Measurements from ENCODE around the gene STIP1. TPM values are rescaled to one million over a fixed set of nuclear protein-coding genes. Genes with fewer than 3 reads are reported as not detected.

Gene STIP1
- total and polyA plus RNA-seq, 9 of the 15 experiments (the other 6 are each of a cell fraction or from before 2014, with no cell fraction given), result 58.1 to 465 (median 346) TPM

DNA sequence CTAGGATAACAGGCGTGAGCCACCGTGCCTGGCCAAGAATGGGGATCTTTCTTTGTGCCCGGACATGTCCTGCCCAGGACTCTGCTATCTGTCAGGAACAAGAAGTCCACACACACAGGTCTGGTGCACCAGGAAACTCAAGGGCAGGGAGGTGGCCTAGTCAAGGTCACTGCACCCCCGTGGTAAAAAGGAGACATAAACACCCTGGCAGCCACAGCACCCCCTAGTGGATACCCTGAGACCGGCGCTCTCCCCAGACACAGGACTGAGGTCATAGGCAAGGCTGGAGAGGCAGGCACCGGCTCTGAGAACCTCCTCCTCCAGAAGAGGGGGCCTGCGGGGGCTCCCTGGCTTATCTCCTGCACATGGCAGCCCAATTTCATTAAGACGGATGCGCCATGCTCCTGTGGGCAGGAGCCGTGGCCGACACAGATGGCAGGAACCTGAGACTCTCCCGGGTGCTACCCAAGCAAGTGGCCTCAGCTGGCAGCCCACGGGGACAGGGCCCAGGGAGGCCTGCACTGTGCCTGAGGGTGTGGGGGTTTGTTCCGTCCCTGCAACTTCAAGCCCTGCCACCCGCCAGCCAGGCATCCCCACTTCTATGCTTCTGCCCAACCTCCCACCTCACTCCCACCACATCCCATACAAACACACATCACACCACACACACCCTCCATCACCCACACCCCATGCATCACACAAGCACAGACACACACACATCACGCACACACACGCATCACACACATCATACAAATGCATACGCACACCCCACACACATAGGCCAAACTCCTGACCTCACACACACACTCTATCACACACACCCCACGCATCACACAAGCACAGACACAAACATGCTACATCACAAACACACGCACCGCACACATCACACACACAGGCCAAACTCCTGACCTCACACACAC is 39.7 kb upstream of the STIP1 start (continued):
- TF ChIP-seq SMARCC2 (IDR thresholded peaks at IDR 0.05; ENCODE audit: low read depth) (no peak), ZC3H4 (CRISPR knock-in tag; IDR thresholded peaks at IDR 0.05; ENCODE audit: borderline replicate concordance) (no peak), SREBF2 (CRISPR knock-in tag; IDR thresholded peaks at IDR 0.05) (no peak), FOXK2 (conservative IDR thresholded peaks at IDR 0.05 in 1 of 2, IDR thresholded peaks at IDR 0.05 in 1 of 2; ENCODE audit: low read depth in 2 of 2) (peak; percentile 63 to 81; a peak in 3 of 4 replicates), CREBBP (IDR thresholded peaks at IDR 0.05; ENCODE audit: low read depth, low read length) (no peak), CREB1 (IDR thresholded peaks at IDR 0.05) (0 out of 2 replicates have a peak, but pooled peaks have one; percentile 17), CREB1 (CRISPR knock-in tag; IDR thresholded peaks at IDR 0.05) (0 out of 2 replicates have a peak, but pooled peaks have one; percentile 38), MTA1 (IDR thresholded peaks at IDR 0.05; ENCODE audit: borderline replicate concordance) (0 out of 2 replicates have a peak, but pooled peaks have one; percentile 31), SMARCA4 (IDR thresholded peaks at IDR 0.05) (no peak), SNRNP70 (optimal IDR thresholded peaks at IDR 0.05; ENCODE audit: low read depth, low read length) (no peak), HMGN3 (IDR thresholded peaks at IDR 0.05; ENCODE audit: borderline replicate concordance, extremely low read depth, insufficient read length, low read depth, low read length) (no peak), LARP7 (IDR thresholded peaks at IDR 0.05) (peak; percentile 77; the same call in 1 of the 2 replicates)
- TF ChIP-seq, protein P1, sequence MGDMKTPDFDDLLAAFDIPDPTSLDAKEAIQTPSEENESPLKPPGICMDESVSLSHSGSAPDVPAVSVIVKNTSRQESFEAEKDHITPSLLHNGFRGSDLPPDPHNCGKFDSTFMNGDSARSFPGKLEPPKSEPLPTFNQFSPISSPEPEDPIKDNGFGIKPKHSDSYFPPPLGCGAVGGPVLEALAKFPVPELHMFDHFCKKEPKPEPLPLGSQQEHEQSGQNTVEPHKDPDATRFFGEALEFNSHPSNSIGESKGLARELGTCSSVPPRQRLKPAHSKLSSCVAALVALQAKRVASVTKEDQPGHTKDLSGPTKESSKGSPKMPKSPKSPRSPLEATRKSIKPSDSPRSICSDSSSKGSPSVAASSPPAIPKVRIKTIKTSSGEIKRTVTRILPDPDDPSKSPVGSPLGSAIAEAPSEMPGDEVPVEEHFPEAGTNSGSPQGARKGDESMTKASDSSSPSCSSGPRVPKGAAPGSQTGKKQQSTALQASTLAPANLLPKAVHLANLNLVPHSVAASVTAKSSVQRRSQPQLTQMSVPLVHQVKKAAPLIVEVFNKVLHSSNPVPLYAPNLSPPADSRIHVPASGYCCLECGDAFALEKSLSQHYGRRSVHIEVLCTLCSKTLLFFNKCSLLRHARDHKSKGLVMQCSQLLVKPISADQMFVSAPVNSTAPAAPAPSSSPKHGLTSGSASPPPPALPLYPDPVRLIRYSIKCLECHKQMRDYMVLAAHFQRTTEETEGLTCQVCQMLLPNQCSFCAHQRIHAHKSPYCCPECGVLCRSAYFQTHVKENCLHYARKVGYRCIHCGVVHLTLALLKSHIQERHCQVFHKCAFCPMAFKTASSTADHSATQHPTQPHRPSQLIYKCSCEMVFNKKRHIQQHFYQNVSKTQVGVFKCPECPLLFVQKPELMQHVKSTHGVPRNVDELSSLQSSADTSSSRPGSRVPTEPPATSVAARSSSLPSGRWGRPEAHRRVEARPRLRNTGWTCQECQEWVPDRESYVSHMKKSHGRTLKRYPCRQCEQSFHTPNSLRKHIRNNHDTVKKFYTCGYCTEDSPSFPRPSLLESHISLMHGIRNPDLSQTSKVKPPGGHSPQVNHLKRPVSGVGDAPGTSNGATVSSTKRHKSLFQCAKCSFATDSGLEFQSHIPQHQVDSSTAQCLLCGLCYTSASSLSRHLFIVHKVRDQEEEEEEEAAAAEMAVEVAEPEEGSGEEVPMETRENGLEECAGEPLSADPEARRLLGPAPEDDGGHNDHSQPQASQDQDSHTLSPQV (IDR thresholded peaks at IDR 0.05), result 0 out of 2 replicates have a peak, but pooled peaks have one; percentile 61
- TF ChIP-seq, protein P2, sequence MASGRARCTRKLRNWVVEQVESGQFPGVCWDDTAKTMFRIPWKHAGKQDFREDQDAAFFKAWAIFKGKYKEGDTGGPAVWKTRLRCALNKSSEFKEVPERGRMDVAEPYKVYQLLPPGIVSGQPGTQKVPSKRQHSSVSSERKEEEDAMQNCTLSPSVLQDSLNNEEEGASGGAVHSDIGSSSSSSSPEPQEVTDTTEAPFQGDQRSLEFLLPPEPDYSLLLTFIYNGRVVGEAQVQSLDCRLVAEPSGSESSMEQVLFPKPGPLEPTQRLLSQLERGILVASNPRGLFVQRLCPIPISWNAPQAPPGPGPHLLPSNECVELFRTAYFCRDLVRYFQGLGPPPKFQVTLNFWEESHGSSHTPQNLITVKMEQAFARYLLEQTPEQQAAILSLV (tag; IDR thresholded peaks at IDR 0.05), result no peak
- TF ChIP-seq, protein P3, sequence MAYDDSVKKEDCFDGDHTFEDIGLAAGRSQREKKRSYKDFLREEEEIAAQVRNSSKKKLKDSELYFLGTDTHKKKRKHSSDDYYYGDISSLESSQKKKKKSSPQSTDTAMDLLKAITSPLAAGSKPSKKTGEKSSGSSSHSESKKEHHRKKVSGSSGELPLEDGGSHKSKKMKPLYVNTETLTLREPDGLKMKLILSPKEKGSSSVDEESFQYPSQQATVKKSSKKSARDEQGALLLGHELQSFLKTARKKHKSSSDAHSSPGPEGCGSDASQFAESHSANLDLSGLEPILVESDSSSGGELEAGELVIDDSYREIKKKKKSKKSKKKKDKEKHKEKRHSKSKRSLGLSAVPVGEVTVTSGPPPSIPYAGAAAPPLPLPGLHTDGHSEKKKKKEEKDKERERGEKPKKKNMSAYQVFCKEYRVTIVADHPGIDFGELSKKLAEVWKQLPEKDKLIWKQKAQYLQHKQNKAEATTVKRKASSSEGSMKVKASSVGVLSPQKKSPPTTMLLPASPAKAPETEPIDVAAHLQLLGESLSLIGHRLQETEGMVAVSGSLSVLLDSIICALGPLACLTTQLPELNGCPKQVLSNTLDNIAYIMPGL (CRISPR knock-in tag; IDR thresholded peaks at IDR 0.05), result no peak
- TF ChIP-seq, protein P4, sequence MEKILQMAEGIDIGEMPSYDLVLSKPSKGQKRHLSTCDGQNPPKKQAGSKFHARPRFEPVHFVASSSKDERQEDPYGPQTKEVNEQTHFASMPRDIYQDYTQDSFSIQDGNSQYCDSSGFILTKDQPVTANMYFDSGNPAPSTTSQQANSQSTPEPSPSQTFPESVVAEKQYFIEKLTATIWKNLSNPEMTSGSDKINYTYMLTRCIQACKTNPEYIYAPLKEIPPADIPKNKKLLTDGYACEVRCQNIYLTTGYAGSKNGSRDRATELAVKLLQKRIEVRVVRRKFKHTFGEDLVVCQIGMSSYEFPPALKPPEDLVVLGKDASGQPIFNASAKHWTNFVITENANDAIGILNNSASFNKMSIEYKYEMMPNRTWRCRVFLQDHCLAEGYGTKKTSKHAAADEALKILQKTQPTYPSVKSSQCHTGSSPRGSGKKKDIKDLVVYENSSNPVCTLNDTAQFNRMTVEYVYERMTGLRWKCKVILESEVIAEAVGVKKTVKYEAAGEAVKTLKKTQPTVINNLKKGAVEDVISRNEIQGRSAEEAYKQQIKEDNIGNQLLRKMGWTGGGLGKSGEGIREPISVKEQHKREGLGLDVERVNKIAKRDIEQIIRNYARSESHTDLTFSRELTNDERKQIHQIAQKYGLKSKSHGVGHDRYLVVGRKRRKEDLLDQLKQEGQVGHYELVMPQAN (IDR thresholded peaks at IDR 0.05; ENCODE audit: borderline replicate concordance), result 0 out of 2 replicates have a peak, but pooled peaks have one; percentile 43
